ENCODE results near the gene RCSD1. TPM values are rescaled to one million over a fixed set of nuclear protein-coding genes. Genes with fewer than 3 reads are reported as not detected.

Gene RCSD1
- total and polyA plus RNA-seq, 10 of the 15 experiments (the other 5 are each of a cell fraction or from before 2014, with no cell fraction given): 11.4 to 78.3 (median 71.6) TPM

GRCh38 chr1:167689567-167689920 is 59.5 kb downstream of the RCSD1 start:
- Histone ChIP-seq H4K20me1 (ENCODE audit: control insufficient read depth, insufficient read depth) (no peaks in the 10 kb centered on the region), H3K9ac (ENCODE audit: control insufficient read depth, insufficient read depth, low read length) (no peak overlapping the region), H3K4me2 (ENCODE audit: control insufficient read depth, insufficient read depth) (no peak overlapping the region), H3K9me3 (replicated peaks; ENCODE audit: control insufficient read depth, insufficient read depth, low read length) (no peaks in the 10 kb centered on the region), H3K27ac (ENCODE audit: control insufficient read depth, insufficient read depth) (no peak overlapping the region), H3K36me3 (ENCODE audit: control insufficient read depth in 2 of 2, insufficient read depth in 2 of 2, low read length in 1 of 2) (peaks cover 14 to 61% of the 10 kb centered on the region in 2 experiments), H3K79me2 (ENCODE audit: control insufficient read depth, insufficient read depth, low read length) (no peaks in the 10 kb centered on the region), H3K4me3 (no peak overlapping the region), H2AFZ (ENCODE audit: control insufficient read depth, low read depth, low read length) (no peak overlapping the region), H3K4me1 (ENCODE audit: control insufficient read depth, insufficient read depth, low read length) (peaks cover 9% of the 10 kb centered on the region), H3K27me3 (replicated peaks in 1 of 2; ENCODE audit: control insufficient read depth in 2 of 2, insufficient read depth in 2 of 2, low read length in 1 of 2) (no peaks in the 10 kb centered on the region)
- intact Hi-C loops (cut with micrococcal nuclease; ENCODE audit: unreplicated experiment) (loop anchor here (2.0 to 5.0 kb wide), 2 partner anchors 57 to 232 kb away; no protein-coding TSS in a partner anchor), in situ Hi-C loops (cut with MboI) (loop anchor here (5.0 kb wide), 1 partner anchor 87 kb away; no protein-coding TSS in a partner anchor)
- ChIA-PET POLR2A (no interaction called here), CTCF (interaction anchor here (3.1 kb wide), 1 partner anchor 89 kb away, joined by 13 read pairs; no protein-coding TSS in a partner anchor), SMC1A (ENCODE audit: uncharacterized antibody, unreplicated experiment) (interaction anchor here (0.6 to 1.9 kb wide), 2 partner anchors 36 to 89 kb away, joined by 3 to 12 read pairs; no protein-coding TSS in a partner anchor), RAD21 (ENCODE audit: unreplicated experiment) (no interaction called here)
- FAIRE-seq: no peak
- no peak for ATAC-seq
- no peak for DNase-seq (ENCODE audit: low read depth, low spot score)
- no TSS peak for BruUV-seq (replicated peaks)
- WGBS (ENCODE audit: insufficient coverage, insufficient replicate concordance, low lambda C conversion rate, missing lambda C conversion rate): 78% methylated on average over 5 of the region's 5 CpGs
- TF ChIP-seq BACH1 (IDR thresholded peaks at IDR 0.05; ENCODE audit: borderline replicate concordance): no peak
- TF ChIP-seq JUNB (IDR thresholded peaks at IDR 0.05): no peak
- TF ChIP-seq BMI1 (IDR thresholded peaks at IDR 0.05; ENCODE audit: borderline replicate concordance): no peak
- TF ChIP-seq NR2F1 (conservative IDR thresholded peaks at IDR 0.05): no peak
- no peak for TF ChIP-seq ZNF274 (IDR thresholded peaks at IDR 0.05; ENCODE audit: insufficient read depth, insufficient read length)
- TF ChIP-seq HCFC1 (IDR thresholded peaks at IDR 0.05; ENCODE audit: low read length): no peak

- ChIA-PET CTCF (interaction anchor here (3.1 kb wide), 1 partner anchor 90 kb away, joined by 13 read pairs; no protein-coding TSS in a partner anchor), SMC1A (ENCODE audit: uncharacterized antibody, unreplicated experiment) (interaction anchor here (0.6 to 1.9 kb wide), 4 partner anchors 57 to 182 kb away, joined by 3 to 12 read pairs (median 4); no protein-coding TSS in a partner anchor), POLR2A (no interaction called here), RAD21 (ENCODE audit: unreplicated experiment) (interaction anchor here (1.3 to 1.5 kb wide), 2 partner anchors 90 to 132 kb away, joined by 3 to 8 read pairs; no protein-coding TSS in a partner anchor)
- TF ChIP-seq BMI1 (IDR thresholded peaks at IDR 0.05; ENCODE audit: borderline replicate concordance) (no peak), YBX1 (IDR thresholded peaks at IDR 0.05) (no peak), HSF1 (IDR thresholded peaks at IDR 0.05; ENCODE audit: low read depth, low read length) (no peak), KDM1A (IDR thresholded peaks at IDR 0.05; ENCODE audit: borderline replicate concordance) (no peak), SMAD1 (IDR thresholded peaks at IDR 0.05; ENCODE audit: low read depth, partially characterized antibody) (no peak), SUPT20H (IDR thresholded peaks at IDR 0.05; ENCODE audit: borderline replicate concordance, control insufficient read depth, low read depth, low read length) (no peak), PAX8 (IDR thresholded peaks at IDR 0.05) (no peak), POLR2AphosphoS5 (IDR thresholded peaks at IDR 0.05; ENCODE audit: low read length) (no peak), ATF7 (IDR thresholded peaks at IDR 0.05; ENCODE audit: low read depth) (no peak), TCF7 (IDR thresholded peaks at IDR 0.05; ENCODE audit: borderline replicate concordance) (no peak), CREB1 (IDR thresholded peaks at IDR 0.05; ENCODE audit: low read depth) (no peak), MEF2A (IDR thresholded peaks at IDR 0.05; ENCODE audit: insufficient read depth, low read depth, low read length) (no peak)
- Histone ChIP-seq H2AFZ (ENCODE audit: control insufficient read depth, low read depth, low read length) (no peak overlapping the region), H3K27me3 (replicated peaks in 1 of 2; ENCODE audit: control insufficient read depth in 2 of 2, insufficient read depth in 2 of 2, low read length in 1 of 2) (no peaks in the 10 kb centered on the region), H3K27ac (ENCODE audit: control insufficient read depth, insufficient read depth) (no peak overlapping the region), H3K4me2 (ENCODE audit: control insufficient read depth, insufficient read depth) (no peak overlapping the region), H4K20me1 (ENCODE audit: control insufficient read depth, insufficient read depth) (no peaks in the 10 kb centered on the region), H3K9me3 (replicated peaks; ENCODE audit: control insufficient read depth, insufficient read depth, low read length) (no peaks in the 10 kb centered on the region), H3K36me3 (ENCODE audit: control insufficient read depth in 2 of 2, insufficient read depth in 2 of 2, low read length in 1 of 2) (peaks cover 15 to 62% of the 10 kb centered on the region in 2 experiments), H3K79me2 (ENCODE audit: control insufficient read depth, insufficient read depth, low read length) (no peaks in the 10 kb centered on the region), H3K9ac (ENCODE audit: control insufficient read depth, insufficient read depth, low read length) (no peak overlapping the region), H3K4me3 (no peak overlapping the region), H3K4me1 (ENCODE audit: control insufficient read depth, insufficient read depth, low read length) (peaks cover 9% of the 10 kb centered on the region)
- DNase-seq (ENCODE audit: low read depth, low spot score) (no peak), ATAC-seq (no peak), FAIRE-seq (no peak)
- BruUV-seq (replicated peaks): no TSS peak
- 100% methylated on average over 4 of the region's 4 CpGs for WGBS (ENCODE audit: insufficient coverage, insufficient replicate concordance, low lambda C conversion rate, missing lambda C conversion rate)
- in situ Hi-C loops (cut with MboI) (no loop called here), intact Hi-C loops (cut with micrococcal nuclease; ENCODE audit: unreplicated experiment) (no loop called here)
Measured at GRCh38 chr1:167690053-167690452, 60.0 kb downstream of the RCSD1 start.

Data from GM12878 (cell line).